ENCODE data around the gene C2CD5.

Gene C2CD5

GRCh38 chr12:22409377-22410164 lies 134.8 kb downstream of the C2CD5 start:
- DNase-seq (ENCODE audit: low read depth): no peak
- H3K4me3 ChIP-seq (replicated peaks; ENCODE audit: low read depth, low read length): no peak overlapping the region
- no peak for TF ChIP-seq CTCF (IDR thresholded peaks at IDR 0.05; ENCODE audit: low read length, missing control alignments)

GRCh38 chr12:22408610-22409376 lies 135.5 kb downstream of the C2CD5 start:
- no peak for TF ChIP-seq CTCF (IDR thresholded peaks at IDR 0.05; ENCODE audit: low read length, missing control alignments)
- no peak for DNase-seq (ENCODE audit: low read depth)
- H3K4me3 ChIP-seq (replicated peaks; ENCODE audit: low read depth, low read length): no peak overlapping the region

GRCh38 chr12:22407397-22407796 lies 136.9 kb downstream of the C2CD5 start:
- no peak for DNase-seq (ENCODE audit: low read depth)
- no peak for TF ChIP-seq CTCF (IDR thresholded peaks at IDR 0.05; ENCODE audit: low read length, missing control alignments)
- no peak overlapping the region for H3K4me3 ChIP-seq (replicated peaks; ENCODE audit: low read depth, low read length)

- no peak overlapping the region for H3K4me3 ChIP-seq (replicated peaks; ENCODE audit: low read depth, low read length)
- no peak for TF ChIP-seq CTCF (IDR thresholded peaks at IDR 0.05; ENCODE audit: low read length, missing control alignments)
- no peak for DNase-seq (ENCODE audit: low read depth)
Observed at GRCh38 chr12:22406627-22407026, 137.7 kb downstream of the C2CD5 start.

- TF ChIP-seq CTCF (IDR thresholded peaks at IDR 0.05; ENCODE audit: low read length, missing control alignments): no peak
- no peak overlapping the region for H3K4me3 ChIP-seq (replicated peaks; ENCODE audit: low read depth, low read length)
- no peak for DNase-seq (ENCODE audit: low read depth)
Observed at GRCh38 chr12:22399464-22400180, 144.7 kb downstream of the C2CD5 start.

Data from fibroblast of pulmonary artery (primary cell).